GM23338 (cell line): ENCODE measurements around the gene KRTAP10-12.

Source experiments
- CREB1 ChIP-seq: fragments of 250-450 bp; sonication (Bioruptor Pico); IDR thresholded peaks from 2 replicates; pipeline ENCODE4 v1.5.0; 2020; ENCODE audit warnings: low read depth, mild to moderate bottlenecking, moderate library complexity
- CTCF ChIP-seq, 2 experiments: fragments of 200-600 bp in 1 of 2; sonication (generic) in 1 of 2; conservative IDR thresholded peaks; 2 replicates each; pipeline versions ENCODE4 v1.5.1 to v1.6.1; 2016 to 2017; ENCODE audit warnings: antibody characterized with exemption in 2 of 2, low read depth in 2 of 2, mild to moderate bottlenecking in 2 of 2, moderate library complexity in 1 of 2
- EZH2 ChIP-seq: fragments of 200-600 bp; sonication (generic); IDR thresholded peaks from one replicate; pipeline ENCODE4 v1.8.0; 2017; ENCODE audit warnings: antibody characterized with exemption, mild to moderate bottlenecking, low read depth; ENCODE audit not compliant: unreplicated experiment
- EZH2phosphoT487 ChIP-seq: fragments of 200-600 bp; sonication (generic); IDR thresholded peaks from one replicate; pipeline ENCODE4 v1.8.1; 2018; ENCODE audit warnings: antibody characterized with exemption; ENCODE audit not compliant: unreplicated experiment
- JUNB ChIP-seq: IDR thresholded peaks from one replicate; pipeline ENCODE4 v1.6.1; 2016; ENCODE audit warnings: antibody characterized with exemption; ENCODE audit not compliant: unreplicated experiment
- POLR2AphosphoS5 ChIP-seq: IDR thresholded peaks from 2 replicates; pipeline ENCODE4 v1.6.1; 2016; ENCODE audit warnings: antibody characterized with exemption, low read depth
- ZNF114 ChIP-seq: fragments of 250-450 bp; sonication (Bioruptor Pico); IDR thresholded peaks from 2 replicates; pipeline ENCODE4 v1.5.0; 2020; ENCODE audit warnings: mild to moderate bottlenecking, moderate library complexity
- ZNF331 ChIP-seq: fragments of 250-450 bp; sonication (Bioruptor Pico); IDR thresholded peaks from 2 replicates; pipeline ENCODE4 v1.5.0; 2020; ENCODE audit warnings: low read depth, mild to moderate bottlenecking, moderate library complexity
- TF ChIP-seq, protein P1 (sequence below): IDR thresholded peaks from one replicate; pipeline ENCODE4 v1.6.1; 2018; ENCODE audit warnings: antibody characterized with exemption; ENCODE audit not compliant: unreplicated experiment
- TF ChIP-seq, protein P2 (sequence below): IDR thresholded peaks from 2 replicates; pipeline ENCODE4 v1.6.1; 2016; ENCODE audit warnings: antibody characterized with exemption
- TF ChIP-seq, protein P3 (sequence below): fragments of 250-450 bp; sonication (Bioruptor Pico); IDR thresholded peaks from 2 replicates; pipeline ENCODE4 v1.5.0; 2020; ENCODE audit warnings: mild to moderate bottlenecking, moderate library complexity

- TF ChIP-seq, protein P1, sequence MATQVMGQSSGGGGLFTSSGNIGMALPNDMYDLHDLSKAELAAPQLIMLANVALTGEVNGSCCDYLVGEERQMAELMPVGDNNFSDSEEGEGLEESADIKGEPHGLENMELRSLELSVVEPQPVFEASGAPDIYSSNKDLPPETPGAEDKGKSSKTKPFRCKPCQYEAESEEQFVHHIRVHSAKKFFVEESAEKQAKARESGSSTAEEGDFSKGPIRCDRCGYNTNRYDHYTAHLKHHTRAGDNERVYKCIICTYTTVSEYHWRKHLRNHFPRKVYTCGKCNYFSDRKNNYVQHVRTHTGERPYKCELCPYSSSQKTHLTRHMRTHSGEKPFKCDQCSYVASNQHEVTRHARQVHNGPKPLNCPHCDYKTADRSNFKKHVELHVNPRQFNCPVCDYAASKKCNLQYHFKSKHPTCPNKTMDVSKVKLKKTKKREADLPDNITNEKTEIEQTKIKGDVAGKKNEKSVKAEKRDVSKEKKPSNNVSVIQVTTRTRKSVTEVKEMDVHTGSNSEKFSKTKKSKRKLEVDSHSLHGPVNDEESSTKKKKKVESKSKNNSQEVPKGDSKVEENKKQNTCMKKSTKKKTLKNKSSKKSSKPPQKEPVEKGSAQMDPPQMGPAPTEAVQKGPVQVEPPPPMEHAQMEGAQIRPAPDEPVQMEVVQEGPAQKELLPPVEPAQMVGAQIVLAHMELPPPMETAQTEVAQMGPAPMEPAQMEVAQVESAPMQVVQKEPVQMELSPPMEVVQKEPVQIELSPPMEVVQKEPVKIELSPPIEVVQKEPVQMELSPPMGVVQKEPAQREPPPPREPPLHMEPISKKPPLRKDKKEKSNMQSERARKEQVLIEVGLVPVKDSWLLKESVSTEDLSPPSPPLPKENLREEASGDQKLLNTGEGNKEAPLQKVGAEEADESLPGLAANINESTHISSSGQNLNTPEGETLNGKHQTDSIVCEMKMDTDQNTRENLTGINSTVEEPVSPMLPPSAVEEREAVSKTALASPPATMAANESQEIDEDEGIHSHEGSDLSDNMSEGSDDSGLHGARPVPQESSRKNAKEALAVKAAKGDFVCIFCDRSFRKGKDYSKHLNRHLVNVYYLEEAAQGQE = no peak
- TF ChIP-seq CTCF (conservative IDR thresholded peaks at IDR 0.05; ENCODE audit: low read depth in 2 of 2) (no peak), EZH2 (no peak), ZNF331 (CRISPR knock-in tag) (no peak), POLR2AphosphoS5 (no peak), EZH2phosphoT487 (no peak), CREB1 (no peak), JUNB (no peak), ZNF114 (CRISPR knock-in tag) (no peak)
- TF ChIP-seq, protein P2, sequence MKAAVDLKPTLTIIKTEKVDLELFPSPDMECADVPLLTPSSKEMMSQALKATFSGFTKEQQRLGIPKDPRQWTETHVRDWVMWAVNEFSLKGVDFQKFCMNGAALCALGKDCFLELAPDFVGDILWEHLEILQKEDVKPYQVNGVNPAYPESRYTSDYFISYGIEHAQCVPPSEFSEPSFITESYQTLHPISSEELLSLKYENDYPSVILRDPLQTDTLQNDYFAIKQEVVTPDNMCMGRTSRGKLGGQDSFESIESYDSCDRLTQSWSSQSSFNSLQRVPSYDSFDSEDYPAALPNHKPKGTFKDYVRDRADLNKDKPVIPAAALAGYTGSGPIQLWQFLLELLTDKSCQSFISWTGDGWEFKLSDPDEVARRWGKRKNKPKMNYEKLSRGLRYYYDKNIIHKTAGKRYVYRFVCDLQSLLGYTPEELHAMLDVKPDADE = no peak
- TF ChIP-seq, protein P3, sequence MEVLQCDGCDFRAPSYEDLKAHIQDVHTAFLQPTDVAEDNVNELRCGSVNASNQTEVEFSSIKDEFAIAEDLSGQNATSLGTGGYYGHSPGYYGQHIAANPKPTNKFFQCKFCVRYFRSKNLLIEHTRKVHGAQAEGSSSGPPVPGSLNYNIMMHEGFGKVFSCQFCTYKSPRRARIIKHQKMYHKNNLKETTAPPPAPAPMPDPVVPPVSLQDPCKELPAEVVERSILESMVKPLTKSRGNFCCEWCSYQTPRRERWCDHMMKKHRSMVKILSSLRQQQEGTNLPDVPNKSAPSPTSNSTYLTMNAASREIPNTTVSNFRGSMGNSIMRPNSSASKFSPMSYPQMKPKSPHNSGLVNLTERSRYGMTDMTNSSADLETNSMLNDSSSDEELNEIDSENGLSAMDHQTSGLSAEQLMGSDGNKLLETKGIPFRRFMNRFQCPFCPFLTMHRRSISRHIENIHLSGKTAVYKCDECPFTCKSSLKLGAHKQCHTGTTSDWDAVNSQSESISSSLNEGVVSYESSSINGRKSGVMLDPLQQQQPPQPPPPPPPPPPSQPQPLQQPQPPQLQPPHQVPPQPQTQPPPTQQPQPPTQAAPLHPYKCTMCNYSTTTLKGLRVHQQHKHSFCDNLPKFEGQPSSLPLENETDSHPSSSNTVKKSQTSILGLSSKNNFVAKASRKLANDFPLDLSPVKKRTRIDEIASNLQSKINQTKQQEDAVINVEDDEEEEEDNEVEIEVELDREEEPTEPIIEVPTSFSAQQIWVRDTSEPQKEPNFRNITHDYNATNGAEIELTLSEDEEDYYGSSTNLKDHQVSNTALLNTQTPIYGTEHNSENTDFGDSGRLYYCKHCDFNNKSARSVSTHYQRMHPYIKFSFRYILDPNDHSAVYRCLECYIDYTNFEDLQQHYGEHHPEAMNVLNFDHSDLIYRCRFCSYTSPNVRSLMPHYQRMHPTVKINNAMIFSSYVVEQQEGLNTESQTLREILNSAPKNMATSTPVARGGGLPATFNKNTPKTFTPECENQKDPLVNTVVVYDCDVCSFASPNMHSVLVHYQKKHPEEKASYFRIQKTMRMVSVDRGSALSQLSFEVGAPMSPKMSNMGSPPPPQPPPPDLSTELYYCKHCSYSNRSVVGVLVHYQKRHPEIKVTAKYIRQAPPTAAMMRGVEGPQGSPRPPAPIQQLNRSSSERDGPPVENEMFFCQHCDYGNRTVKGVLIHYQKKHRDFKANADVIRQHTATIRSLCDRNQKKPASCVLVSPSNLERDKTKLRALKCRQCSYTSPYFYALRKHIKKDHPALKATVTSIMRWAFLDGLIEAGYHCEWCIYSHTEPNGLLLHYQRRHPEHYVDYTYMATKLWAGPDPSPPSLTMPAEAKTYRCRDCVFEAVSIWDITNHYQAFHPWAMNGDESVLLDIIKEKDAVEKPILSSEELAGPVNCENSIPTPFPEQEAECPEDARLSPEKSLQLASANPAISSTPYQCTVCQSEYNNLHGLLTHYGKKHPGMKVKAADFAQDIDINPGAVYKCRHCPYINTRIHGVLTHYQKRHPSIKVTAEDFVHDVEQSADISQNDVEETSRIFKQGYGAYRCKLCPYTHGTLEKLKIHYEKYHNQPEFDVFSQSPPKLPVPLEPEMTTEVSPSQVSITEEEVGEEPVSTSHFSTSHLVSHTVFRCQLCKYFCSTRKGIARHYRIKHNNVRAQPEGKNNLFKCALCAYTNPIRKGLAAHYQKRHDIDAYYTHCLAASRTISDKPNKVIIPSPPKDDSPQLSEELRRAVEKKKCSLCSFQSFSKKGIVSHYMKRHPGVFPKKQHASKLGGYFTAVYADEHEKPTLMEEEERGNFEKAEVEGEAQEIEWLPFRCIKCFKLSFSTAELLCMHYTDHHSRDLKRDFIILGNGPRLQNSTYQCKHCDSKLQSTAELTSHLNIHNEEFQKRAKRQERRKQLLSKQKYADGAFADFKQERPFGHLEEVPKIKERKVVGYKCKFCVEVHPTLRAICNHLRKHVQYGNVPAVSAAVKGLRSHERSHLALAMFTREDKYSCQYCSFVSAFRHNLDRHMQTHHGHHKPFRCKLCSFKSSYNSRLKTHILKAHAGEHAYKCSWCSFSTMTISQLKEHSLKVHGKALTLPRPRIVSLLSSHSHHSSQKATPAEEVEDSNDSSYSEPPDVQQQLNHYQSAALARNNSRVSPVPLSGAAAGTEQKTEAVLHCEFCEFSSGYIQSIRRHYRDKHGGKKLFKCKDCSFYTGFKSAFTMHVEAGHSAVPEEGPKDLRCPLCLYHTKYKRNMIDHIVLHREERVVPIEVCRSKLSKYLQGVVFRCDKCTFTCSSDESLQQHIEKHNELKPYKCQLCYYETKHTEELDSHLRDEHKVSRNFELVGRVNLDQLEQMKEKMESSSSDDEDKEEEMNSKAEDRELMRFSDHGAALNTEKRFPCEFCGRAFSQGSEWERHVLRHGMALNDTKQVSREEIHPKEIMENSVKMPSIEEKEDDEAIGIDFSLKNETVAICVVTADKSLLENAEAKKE (CRISPR knock-in tag) = no peak
Observed at GRCh38 chr21:44653123-44653522, 43.8 kb upstream of the KRTAP10-12 start.
